Neural cell (in vitro differentiated cells): ENCODE measurements around the gene NALCN. TPM values are rescaled to one million over a fixed set of nuclear protein-coding genes. Genes with fewer than 3 reads are reported as not detected.

Experiments used
- H2AFZ ChIP-seq: fragments of 200-600, 300-800 bp; sonication (generic), shearing (Covaris generic); 2 replicates; pipeline ENCODE4 v1.6.0; 2014; ENCODE audit warnings: low read depth, mild to moderate bottlenecking, antibody characterized with exemption, low read length, moderate library complexity
- H3F3A ChIP-seq: fragments of 200-600 bp; shearing (Covaris generic); 2 replicates; pipeline ENCODE4 v1.6.1; 2016; ENCODE audit warnings: mild to moderate bottlenecking, moderate library complexity, mixed read lengths, antibody characterized with exemption, low read length; ENCODE audit not compliant: insufficient read depth, poor library complexity, severe bottlenecking
- H3K27ac ChIP-seq: fragments of 200-600, 300-800 bp; sonication (generic), shearing (Covaris generic); 2 replicates; pipeline ENCODE4 v1.5.1; 2014; ENCODE audit warnings: mild to moderate bottlenecking, low read length, moderate library complexity
- H3K27me3 ChIP-seq: fragments of 300-800, 200-600 bp; sonication (generic), shearing (Covaris generic); 2 replicates; pipeline ENCODE4 v1.6.0; 2014; ENCODE audit warnings: mild to moderate bottlenecking, low read depth, low read length, moderate library complexity; ENCODE audit not compliant: insufficient read depth
- H3K36me3 ChIP-seq: fragments of 300-800, 200-600 bp; sonication (generic), shearing (Covaris generic); 2 replicates; pipeline ENCODE4 v1.5.1; 2014; ENCODE audit warnings: mild to moderate bottlenecking, antibody characterized with exemption, low read length, moderate library complexity; ENCODE audit not compliant: insufficient read depth
- H3K4me2 ChIP-seq: fragments of 300-800, 200-600 bp; sonication (generic), shearing (Covaris generic); 2 replicates; pipeline ENCODE4 v1.6.0; 2014; ENCODE audit warnings: mild to moderate bottlenecking, low read length
- H3K4me3 ChIP-seq: fragments of 300-800, 200-600 bp; sonication (generic), shearing (Covaris generic); 2 replicates; pipeline ENCODE4 v1.5.1; 2014; ENCODE audit warnings: mild to moderate bottlenecking, low read length, moderate library complexity
- H3K79me2 ChIP-seq: fragments of 200-600 bp; shearing (Covaris generic); replicated peaks from 2 replicates; pipeline ENCODE4 v1.6.0; 2014; ENCODE audit warnings: mild to moderate bottlenecking, low read length, moderate library complexity; ENCODE audit not compliant: insufficient read depth
- H3K9ac ChIP-seq: fragments of 300-800, 200-600 bp; sonication (generic), shearing (Covaris generic); 2 replicates; pipeline ENCODE4 v1.6.1; 2016; ENCODE audit warnings: mild to moderate bottlenecking, low read length, mixed read lengths
- H3K9me2 ChIP-seq: fragments of 200-600 bp; shearing (Covaris generic); 2 replicates; pipeline ENCODE4 v1.6.1; 2016; ENCODE audit warnings: mild to moderate bottlenecking, low read length, mixed read lengths; ENCODE audit not compliant: insufficient read depth
- H3K9me3 ChIP-seq: fragments of 200-600, 300-800 bp; sonication (generic), shearing (Covaris generic); 2 replicates; pipeline ENCODE4 v1.6.1; 2016; ENCODE audit warnings: mild to moderate bottlenecking, mixed run types, low read length, moderate library complexity, mixed read lengths
- H4K20me1 ChIP-seq: fragments of 200-600 bp; shearing (Covaris generic); 2 replicates; pipeline ENCODE4 v1.6.1; 2016; ENCODE audit warnings: mild to moderate bottlenecking, mixed run types; ENCODE audit not compliant: insufficient read depth
- EP300 ChIP-seq: fragments of 450-650 bp; conservative IDR thresholded peaks from 2 replicates; pipeline ENCODE4 v1.6.1; 2014; ENCODE audit warnings: antibody characterized with exemption, mild to moderate bottlenecking, moderate library complexity; ENCODE audit not compliant: poor library complexity, severe bottlenecking
- POLR2AphosphoS5 ChIP-seq: IDR thresholded peaks from 2 replicates; pipeline ENCODE4 v1.6.1; 2012
- RAD21 ChIP-seq: fragments of 450-650 bp; conservative IDR thresholded peaks from 2 replicates; pipeline ENCODE4 v1.6.1; 2014; ENCODE audit warnings: antibody characterized with exemption, mild to moderate bottlenecking, moderate library complexity
- polyA plus RNA-seq: library from polyadenylated mRNA; depleted of rRNA; stranded (reverse); fragments of >200 nt; gene quantifications from 2 replicates; pipeline ENCODE4 v1.2.3, GENCODE V29; 2014
- TF ChIP-seq, protein P1 (sequence below): IDR thresholded peaks from 2 replicates; pipeline ENCODE4 v1.6.1; 2012; ENCODE audit warnings: borderline replicate concordance
- TF ChIP-seq, protein P2 (sequence below): fragments of 450-650 bp; IDR thresholded peaks from 2 replicates; pipeline ENCODE4 v1.5.1; 2014; ENCODE audit warnings: antibody characterized with exemption, mild to moderate bottlenecking, moderate library complexity; ENCODE audit not compliant: poor library complexity, severe bottlenecking

The NALCN gene
- polyA plus RNA-seq, 1 donor from 2014 or later, result 24.1 TPM

DNA sequence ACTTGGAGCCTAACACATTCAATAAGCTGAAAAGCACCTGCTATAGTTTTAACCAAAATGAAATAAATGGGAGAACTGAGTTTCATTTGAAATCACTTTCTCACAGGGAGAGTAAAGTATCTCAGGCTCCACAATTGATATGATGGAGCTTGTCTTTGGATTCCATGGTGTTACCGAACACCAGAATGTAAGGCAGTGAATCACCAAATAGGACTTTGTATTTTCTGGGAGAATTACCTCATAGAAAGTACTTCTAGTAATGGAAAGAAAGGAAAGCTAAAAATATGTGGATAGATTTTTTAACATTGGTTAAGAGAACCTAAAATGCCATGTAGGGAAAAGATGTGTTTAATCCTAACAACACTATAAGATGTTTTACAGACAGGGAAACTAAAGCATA is 123.6 kb downstream of the NALCN start:
- H3K9me3 ChIP-seq, result no peaks in the 10 kb centered on the region
- H2AFZ ChIP-seq, result no peak overlapping the region
- H3K9ac ChIP-seq, result no peak overlapping the region
- H3K27me3 ChIP-seq, result no peaks in the 10 kb centered on the region
- no peaks in the 10 kb centered on the region for H4K20me1 ChIP-seq
- no peak overlapping the region for H3K4me3 ChIP-seq
- H3K27ac ChIP-seq, result peak overlapping the region; percentile 96
- H3K36me3 ChIP-seq, result no peaks in the 10 kb centered on the region
- H3K79me2 ChIP-seq, result no peaks in the 10 kb centered on the region
- H3K4me2 ChIP-seq, result no peak overlapping the region
- TF ChIP-seq, protein P1, sequence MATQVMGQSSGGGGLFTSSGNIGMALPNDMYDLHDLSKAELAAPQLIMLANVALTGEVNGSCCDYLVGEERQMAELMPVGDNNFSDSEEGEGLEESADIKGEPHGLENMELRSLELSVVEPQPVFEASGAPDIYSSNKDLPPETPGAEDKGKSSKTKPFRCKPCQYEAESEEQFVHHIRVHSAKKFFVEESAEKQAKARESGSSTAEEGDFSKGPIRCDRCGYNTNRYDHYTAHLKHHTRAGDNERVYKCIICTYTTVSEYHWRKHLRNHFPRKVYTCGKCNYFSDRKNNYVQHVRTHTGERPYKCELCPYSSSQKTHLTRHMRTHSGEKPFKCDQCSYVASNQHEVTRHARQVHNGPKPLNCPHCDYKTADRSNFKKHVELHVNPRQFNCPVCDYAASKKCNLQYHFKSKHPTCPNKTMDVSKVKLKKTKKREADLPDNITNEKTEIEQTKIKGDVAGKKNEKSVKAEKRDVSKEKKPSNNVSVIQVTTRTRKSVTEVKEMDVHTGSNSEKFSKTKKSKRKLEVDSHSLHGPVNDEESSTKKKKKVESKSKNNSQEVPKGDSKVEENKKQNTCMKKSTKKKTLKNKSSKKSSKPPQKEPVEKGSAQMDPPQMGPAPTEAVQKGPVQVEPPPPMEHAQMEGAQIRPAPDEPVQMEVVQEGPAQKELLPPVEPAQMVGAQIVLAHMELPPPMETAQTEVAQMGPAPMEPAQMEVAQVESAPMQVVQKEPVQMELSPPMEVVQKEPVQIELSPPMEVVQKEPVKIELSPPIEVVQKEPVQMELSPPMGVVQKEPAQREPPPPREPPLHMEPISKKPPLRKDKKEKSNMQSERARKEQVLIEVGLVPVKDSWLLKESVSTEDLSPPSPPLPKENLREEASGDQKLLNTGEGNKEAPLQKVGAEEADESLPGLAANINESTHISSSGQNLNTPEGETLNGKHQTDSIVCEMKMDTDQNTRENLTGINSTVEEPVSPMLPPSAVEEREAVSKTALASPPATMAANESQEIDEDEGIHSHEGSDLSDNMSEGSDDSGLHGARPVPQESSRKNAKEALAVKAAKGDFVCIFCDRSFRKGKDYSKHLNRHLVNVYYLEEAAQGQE, result no peak
- TF ChIP-seq, protein P2, sequence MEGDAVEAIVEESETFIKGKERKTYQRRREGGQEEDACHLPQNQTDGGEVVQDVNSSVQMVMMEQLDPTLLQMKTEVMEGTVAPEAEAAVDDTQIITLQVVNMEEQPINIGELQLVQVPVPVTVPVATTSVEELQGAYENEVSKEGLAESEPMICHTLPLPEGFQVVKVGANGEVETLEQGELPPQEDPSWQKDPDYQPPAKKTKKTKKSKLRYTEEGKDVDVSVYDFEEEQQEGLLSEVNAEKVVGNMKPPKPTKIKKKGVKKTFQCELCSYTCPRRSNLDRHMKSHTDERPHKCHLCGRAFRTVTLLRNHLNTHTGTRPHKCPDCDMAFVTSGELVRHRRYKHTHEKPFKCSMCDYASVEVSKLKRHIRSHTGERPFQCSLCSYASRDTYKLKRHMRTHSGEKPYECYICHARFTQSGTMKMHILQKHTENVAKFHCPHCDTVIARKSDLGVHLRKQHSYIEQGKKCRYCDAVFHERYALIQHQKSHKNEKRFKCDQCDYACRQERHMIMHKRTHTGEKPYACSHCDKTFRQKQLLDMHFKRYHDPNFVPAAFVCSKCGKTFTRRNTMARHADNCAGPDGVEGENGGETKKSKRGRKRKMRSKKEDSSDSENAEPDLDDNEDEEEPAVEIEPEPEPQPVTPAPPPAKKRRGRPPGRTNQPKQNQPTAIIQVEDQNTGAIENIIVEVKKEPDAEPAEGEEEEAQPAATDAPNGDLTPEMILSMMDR, result no peak
- no peak for TF ChIP-seq RAD21
- TF ChIP-seq EP300, result no peak
- no peaks in the 10 kb centered on the region for H3K9me2 ChIP-seq
- H3F3A ChIP-seq, result peaks cover 17% of the 10 kb centered on the region

DNA sequence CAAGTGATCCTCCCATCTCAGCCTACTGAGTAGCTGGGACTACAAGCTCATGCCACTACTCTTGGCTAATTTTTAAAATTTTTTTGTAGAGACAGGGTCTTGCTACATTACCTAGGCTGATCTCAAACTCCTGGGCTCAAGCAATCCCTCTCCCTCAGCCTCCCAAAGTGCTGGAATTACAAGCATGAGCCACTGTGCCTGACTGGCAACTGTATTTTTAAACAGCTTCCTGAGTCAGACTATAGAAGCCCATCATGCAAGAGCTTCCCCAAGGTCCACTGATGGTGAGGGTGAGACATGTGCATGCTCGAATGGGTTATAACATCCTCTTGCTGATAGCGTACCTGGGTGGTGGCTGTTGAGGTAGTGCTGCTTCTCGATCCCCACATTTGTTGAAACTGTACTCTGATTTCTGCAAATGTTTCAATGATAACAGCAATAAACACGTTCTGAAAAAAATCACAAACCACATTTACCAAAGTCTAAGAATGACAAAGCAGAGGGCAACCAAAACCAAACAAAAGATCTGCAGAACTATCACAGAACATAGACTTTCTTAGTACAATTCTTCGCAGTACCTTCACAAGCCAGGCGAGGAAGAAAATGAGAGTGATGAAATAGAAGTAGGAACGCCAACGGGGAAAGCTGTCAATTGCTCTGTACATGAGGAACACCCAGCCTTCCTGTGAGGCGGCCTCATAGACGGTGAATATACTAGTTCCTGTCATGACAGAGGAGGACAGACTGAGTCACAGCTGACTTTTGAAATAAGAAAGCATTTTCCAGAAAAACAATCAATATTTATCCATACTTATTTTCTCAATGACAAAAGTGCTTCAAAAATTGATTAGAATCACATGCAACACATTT is 124.4 kb downstream of the NALCN start:
- H2AFZ ChIP-seq, result no peak overlapping the region
- H3K4me3 ChIP-seq, result no peak overlapping the region
- H3K9me2 ChIP-seq, result no peaks in the 10 kb centered on the region
- H3K27me3 ChIP-seq, result no peaks in the 10 kb centered on the region
- no peaks in the 10 kb centered on the region for H3K9me3 ChIP-seq
- no peaks in the 10 kb centered on the region for H4K20me1 ChIP-seq
- H3K27ac ChIP-seq, result peak overlapping the region; percentile 96
- H3F3A ChIP-seq, result peaks cover 17% of the 10 kb centered on the region
- H3K36me3 ChIP-seq, result no peaks in the 10 kb centered on the region
- H3K4me2 ChIP-seq, result no peak overlapping the region
- no peaks in the 10 kb centered on the region for H3K79me2 ChIP-seq
- no peak overlapping the region for H3K9ac ChIP-seq
- peak; percentile 12 for TF ChIP-seq POLR2AphosphoS5
- TF ChIP-seq, protein P2, result no peak
